NB4 (cell line): ENCODE results near the gene HOXA4.

Source experiments
- CTCF ChIP-seq: IDR thresholded peaks from one replicate; pipeline ENCODE4 v1.5.1; 2012; ENCODE audit warnings: low read depth, low read length
- MYC ChIP-seq: IDR thresholded peaks from 2 replicates; pipeline ENCODE4 v1.6.1; 2011; ENCODE audit warnings: low read depth, low read length
- POLR2A ChIP-seq: IDR thresholded peaks from 2 replicates; pipeline ENCODE4 v1.6.1; 2011; ENCODE audit warnings: mild to moderate bottlenecking; ENCODE audit not compliant: insufficient read length; ENCODE audit errors: extremely low read depth

GRCh38 chr7:27179503-27180430 is 49.2 kb upstream of the HOXA4 start:
- TF ChIP-seq POLR2A (no peak), CTCF (peak; percentile 96), MYC (0 out of 2 replicates have a peak, but pooled peaks have one; percentile 12)
